HG03108 (cell line): Measurements from ENCODE around the gene SFR1.
A peak's percentile ranks its signal among the peaks of the same experiment; 100 is the strongest.

Source experiments
- ATAC-seq: cut with Tn5 transposase; IDR thresholded peaks from one replicate; pipeline ENCODE4 v1.9.1; 2021; ENCODE audit warnings: moderate library complexity; ENCODE audit not compliant: unreplicated experiment

The SFR1 gene

GRCh38 chr10:104104418-104104817 lies 17.6 kb upstream of the SFR1 start:
- no peak for ATAC-seq

GRCh38 chr10:104104926-104105325 lies 17.0 kb upstream of the SFR1 start:
- no peak for ATAC-seq

DNA sequence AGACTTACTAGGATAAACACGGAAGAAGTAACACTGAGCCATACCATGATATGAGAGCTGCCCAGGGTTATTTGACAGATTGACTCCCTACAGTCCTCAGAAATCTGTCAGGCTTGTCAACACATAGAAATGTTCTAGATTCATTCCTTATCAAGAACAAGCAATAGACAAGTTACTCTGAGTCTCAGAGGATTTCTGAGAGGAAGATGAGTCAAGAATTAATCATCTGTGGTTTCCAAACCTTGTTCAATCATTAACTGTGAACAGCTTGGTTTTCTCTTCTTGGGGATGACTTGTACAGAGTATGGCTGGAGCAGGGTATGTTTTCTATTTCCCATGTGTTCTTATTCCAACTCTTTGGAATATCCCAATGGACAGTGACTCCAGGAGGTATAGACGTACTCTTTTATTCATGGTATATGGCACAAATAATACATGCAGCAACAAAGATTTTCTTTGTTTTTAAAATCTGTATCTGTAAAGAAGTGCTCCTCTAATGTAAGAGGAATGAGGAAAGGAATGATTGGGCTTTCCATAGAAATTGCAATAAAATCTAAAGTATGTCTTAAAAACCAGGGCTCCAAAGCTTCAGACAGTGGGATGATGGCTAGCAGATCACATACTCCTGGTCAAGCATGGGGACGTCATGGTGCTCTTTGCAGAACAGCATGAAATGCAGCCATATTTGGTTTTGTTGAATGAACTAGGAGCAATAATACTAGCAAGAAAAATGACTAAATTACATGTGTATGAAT lies 11.9 kb upstream of the SFR1 start:
- ATAC-seq, result peak; percentile 85

GRCh38 chr10:104113376-104113956 lies 8.5 kb upstream of the SFR1 start:
- ATAC-seq, result no peak

DNA sequence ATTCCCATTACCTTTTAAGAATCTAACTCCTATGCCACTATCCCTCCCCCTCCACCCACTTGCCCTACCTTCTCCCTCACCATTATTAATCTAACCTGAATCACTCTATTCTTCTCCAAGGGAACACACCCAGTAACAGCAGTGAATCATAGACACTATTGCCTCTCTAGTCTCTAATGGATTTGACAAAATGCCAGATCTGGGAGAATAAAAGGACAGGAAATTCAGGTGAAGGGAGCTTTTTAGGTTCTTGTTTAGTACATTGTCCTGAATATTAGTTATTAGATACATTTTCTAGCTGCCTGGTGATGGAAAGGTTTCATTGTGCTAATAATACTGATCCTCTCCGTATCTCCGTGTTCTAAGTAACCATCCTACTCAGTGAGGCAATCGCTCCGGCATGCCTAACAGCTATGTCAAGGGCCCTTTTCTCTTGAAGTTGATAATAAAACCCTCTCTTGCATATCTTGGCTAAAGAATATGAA lies 4.1 kb upstream of the SFR1 start:
- ATAC-seq, result no peak

DNA sequence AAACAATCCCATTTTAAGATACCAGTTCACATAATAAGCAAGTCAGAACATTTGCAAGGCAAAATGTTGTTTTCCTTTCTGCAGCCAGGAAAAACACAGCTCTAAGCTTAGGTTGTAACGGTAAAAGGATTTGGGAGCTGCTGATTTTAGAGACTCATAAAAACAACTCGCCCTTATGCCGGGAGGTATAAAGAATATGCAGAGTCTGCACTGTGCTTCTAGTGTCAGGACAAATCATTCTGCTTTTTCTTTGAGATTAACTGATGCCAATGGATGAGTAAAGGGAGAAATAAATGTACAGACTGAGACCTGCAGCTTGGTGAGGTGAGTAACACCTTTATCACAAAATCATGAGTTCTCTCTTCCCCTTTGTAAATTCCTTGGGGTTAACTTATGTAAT lies 2.0 kb upstream of the SFR1 start:
- no peak for ATAC-seq

DNA sequence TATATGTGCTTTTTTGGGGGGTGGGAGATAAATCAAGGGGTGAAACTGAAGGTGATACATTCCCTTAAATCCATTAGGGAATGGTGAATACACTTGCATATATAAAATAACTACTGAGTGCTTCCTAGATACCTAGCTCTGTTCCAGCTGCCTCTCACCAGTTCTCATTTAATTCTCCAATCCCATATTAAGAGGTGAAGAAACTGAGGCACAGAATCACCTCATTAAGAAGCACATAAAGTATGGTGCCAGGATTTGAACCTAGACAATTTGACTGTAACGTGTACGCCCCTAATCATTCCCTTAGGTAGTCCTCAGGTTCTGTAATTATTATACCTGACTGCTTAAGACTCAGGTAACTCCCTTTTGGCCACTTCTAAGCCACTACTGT lies 1.5 kb upstream of the SFR1 start:
- ATAC-seq, result no peak

- peak; percentile 34 for ATAC-seq
Observed at GRCh38 chr10:104120903-104121484, 977 bp upstream of the SFR1 start.

DNA sequence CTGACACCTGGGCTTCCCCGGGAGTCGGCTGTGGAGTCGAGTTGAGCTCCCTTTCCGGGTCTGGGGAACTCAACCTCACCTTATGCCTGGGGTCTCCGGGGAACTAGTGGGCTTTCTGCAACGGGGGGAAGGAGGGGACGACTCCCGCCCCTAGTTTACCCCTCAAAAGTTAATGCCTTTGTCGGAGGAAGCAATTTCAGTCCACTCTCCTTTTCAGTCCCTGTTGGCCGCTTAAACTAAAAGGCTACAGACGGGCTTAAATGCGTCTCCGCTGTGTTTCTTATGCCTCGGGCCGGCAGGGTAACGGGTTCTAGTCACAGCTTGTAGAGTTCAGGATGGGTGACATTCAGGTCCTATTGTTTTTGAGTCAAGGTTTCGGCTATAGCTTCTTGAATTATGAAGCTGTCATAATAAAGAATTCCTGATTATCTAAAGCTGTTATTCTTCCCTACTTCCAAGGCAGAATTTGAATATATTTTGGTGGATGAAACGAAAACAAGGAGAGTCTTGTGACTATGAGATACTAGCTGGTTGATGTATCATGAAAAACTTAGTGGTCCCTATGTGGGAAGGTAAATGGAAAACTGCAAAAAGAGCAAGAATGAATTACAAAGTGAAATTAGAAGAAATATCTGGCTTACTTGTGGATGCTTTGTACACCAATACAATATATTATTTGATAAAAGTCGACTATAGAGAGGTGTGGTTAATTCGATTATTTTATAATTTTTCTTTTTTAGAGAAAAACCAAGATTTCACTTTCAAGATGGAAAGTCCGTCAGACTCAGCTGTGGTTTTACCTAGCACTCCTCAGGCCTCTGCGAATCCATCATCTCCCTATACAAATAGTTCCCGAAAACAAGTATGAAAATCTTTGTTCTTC lies 495 bp downstream of the SFR1 start:
- no peak for ATAC-seq

DNA sequence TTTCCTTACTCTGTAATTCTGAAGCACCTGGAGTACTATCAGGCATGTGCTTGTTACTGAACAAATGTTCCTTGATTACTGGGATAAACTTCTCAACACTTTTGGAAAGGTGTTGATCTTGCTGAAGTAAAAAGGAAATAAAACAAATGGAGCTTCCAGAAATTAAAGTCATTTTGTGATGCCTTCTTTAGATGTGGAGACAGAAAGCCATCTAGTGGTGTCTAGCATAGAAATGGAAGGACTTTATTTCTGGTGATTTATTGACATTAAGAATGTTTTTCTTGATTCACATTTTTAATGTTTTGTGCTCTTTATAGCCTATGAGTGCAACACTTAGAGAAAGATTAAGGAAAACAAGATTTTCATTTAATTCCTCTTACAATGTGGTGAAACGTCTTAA lies 1.4 kb downstream of the SFR1 start:
- no peak for ATAC-seq

DNA sequence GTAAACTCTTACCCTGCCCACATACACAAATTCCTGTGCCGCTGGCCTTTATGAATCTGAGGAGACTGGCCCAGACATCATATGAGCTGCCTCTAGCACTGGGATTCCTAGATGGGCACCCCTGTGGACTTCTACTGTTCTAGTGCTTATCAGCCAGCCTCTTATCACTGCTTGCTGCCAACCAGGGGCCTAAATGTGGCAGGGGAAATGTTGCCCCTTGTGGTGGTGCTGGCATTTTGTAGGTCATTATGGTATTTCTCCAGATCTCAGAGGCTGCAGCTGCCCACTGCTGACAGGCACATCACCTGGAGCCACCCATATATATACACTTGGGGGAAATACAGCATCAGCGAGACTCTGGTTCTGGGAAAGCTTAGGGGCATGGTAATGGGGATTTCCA lies 5.4 kb downstream of the SFR1 start:
- ATAC-seq, result no peak

DNA sequence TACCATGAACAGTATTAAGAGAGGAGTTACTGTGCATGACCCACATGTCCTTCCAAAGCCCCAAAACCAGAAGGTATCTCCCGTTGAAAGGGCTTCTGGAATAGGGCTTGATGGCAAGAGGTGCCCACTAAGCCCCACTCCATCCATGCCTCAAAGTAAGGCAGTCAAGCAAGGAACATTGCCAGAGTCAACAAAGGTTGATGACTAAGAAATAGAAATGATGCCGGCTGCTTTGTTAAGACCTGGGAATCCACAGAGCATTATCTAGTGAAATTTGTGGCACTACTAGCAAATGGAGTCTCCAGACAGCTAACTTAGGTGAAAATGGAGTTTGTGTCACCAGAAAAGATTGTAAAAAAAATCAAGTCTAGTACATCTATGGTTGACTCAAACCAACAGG lies 6.2 kb downstream of the SFR1 start:
- no peak for ATAC-seq

DNA sequence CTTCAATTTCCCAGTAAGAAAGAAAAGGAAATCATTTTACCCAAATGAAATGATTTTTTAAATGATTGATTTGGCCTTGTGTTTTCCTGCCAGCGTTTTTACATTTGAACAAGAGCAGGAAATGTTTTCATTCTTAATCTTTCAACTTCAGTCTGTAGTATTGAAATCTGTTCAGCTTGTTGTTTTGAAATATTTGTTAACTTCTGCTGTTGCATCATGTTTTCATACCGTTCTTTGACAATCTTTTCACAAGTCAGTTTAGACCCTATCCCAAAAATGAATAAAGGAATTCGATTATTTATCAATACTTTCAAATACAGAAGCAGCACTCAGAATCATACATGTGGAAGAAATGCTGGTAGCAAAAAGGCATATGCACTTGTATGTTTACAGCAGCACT lies 8.1 kb downstream of the SFR1 start:
- ATAC-seq, result no peak

GRCh38 chr10:104138131-104138530 lies 16.2 kb downstream of the SFR1 start:
- ATAC-seq, result no peak

GRCh38 chr10:104139221-104139620 lies 17.2 kb downstream of the SFR1 start:
- ATAC-seq, result no peak

DNA sequence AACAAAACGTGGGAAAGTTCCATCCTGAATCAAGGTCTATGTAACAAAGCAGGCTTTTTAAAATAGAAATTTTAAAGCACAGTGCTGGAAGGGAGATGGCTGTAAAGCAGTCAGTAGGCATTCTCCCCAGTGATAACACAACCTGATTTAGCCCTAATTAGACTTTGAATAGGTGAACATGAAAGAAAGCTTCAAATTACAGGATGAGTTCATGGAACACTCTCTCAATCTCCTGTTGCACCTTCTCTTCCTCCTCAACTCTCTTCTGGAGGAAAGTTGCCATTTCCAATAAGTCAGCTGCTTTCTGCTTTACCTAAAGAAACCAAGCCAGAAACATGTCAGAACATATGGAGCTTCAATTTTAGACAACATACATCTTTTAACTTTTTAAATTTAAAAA lies 20.1 kb downstream of the SFR1 start:
- no peak for ATAC-seq

GRCh38 chr10:104143829-104144228 lies 21.9 kb downstream of the SFR1 start:
- ATAC-seq, result no peak

DNA sequence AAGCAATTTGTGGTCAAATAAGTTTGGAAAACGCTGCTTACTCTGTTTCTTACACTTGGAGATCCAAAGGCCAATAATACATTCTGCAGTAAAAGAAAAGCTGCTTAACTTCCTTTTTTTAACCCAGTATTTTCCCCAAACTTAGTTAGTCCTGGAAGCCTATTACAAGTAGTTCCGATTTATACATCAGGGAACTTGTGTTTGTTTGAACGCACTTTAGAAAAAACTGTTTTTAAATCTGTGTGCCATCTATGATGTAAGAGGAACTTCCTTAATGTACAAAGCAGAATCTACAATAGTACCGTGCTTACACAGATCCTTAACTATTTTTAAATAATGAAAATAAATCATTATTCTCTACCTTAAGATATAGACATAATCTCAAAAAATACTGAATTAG lies 23.0 kb downstream of the SFR1 start:
- ATAC-seq, result no peak

GRCh38 chr10:104146882-104147281 lies 24.9 kb downstream of the SFR1 start:
- no peak for ATAC-seq

DNA sequence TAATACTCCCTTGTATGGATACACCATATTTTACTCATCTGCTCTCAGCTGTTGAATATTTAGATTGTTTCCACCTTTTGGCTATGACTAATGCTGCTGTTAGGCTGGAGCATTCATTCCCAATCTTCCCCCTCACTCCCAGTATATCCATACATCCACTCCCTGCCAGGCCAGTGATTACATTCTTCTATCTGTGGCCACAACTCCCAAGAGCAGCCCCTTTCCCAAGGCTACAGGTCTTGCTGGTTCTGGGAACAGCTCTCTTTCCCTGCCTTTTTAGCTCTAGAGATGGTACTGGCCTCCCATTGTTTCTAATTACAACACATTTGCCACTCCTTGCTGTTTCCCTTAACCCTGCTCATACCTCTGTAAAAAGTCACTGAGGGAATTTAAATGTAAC lies 28.2 kb downstream of the SFR1 start:
- ATAC-seq, result no peak

- no peak for ATAC-seq
Observed at GRCh38 chr10:104151737-104152136, 29.8 kb downstream of the SFR1 start.
